Fibroblast of mammary gland (primary cell): Measurements from ENCODE around the gene CLTRN.

Source experiments
- DNase-seq: peaks from one replicate; pipeline ENCODE4 v3.0.0-alpha.2; 2010; ENCODE audit warnings: low read depth
- H3K4me3 ChIP-seq: 2 replicates; pipeline ENCODE4 v1.5.1; 2011; ENCODE audit warnings: low read depth, mild to moderate bottlenecking, low read length, moderate library complexity; ENCODE audit not compliant: control insufficient read depth
- CTCF ChIP-seq: conservative IDR thresholded peaks from 2 replicates; pipeline ENCODE4 v1.5.1; 2011; ENCODE audit warnings: low read depth, low read length, inconsistent platforms; ENCODE audit not compliant: control insufficient read depth, insufficient read depth

The CLTRN gene

GRCh38 chrX:15619053-15619755 is 45.4 kb downstream of the CLTRN start:
- DNase-seq = peak; percentile 35
- TF ChIP-seq CTCF = no peak
- H3K4me3 ChIP-seq = no peak overlapping the region

GRCh38 chrX:15617111-15617510 is 47.5 kb downstream of the CLTRN start:
- H3K4me3 ChIP-seq = no peak overlapping the region
- TF ChIP-seq CTCF = no peak
- peak; percentile 19 for DNase-seq

DNA sequence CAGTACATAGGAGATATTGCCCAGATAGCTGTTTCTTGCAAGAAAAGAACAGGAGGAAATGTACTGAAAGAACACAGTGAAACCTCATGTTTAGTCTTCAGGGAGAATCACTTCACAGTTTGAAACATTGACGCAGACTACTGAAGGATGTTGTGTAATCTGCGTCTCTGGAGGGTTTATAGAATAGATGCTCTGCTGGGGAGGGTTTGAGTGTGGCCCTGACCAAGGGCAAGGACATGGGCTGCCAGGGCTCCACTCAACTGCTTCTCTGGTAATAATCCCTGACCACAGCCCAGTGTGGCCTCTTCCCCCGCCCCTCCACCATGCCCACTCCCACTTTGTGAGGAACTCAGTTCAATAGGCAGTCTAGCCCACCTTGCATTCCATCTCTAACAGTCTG is 48.1 kb downstream of the CLTRN start:
- no peak for TF ChIP-seq CTCF
- peak; percentile 60 for DNase-seq
- H3K4me3 ChIP-seq = no peak overlapping the region

- no peak overlapping the region for H3K4me3 ChIP-seq
- no peak for TF ChIP-seq CTCF
- DNase-seq = no peak
Observed at GRCh38 chrX:15607067-15607466, 57.5 kb downstream of the CLTRN start.

DNA sequence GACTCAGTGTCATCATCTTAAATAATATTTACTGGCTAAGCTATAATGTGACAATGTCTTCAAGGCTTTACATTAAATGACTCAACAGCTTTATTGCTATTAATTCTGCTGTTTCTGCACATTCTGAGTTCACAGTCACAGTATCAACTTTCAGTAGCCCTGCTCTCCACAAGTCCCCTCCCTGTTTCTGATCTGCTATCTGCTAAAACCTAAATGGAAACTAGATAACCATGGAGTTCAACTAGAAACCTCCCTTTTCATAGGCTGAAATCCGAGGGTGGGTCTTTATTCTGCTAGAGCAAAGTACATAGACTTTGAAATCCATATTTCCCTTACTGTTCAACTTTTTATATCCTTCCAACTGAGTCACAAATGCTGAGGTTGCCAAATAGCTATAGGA is 58.5 kb downstream of the CLTRN start:
- no peak for TF ChIP-seq CTCF
- H3K4me3 ChIP-seq = no peak overlapping the region
- DNase-seq = no peak

- no peak overlapping the region for H3K4me3 ChIP-seq
- DNase-seq = no peak
- TF ChIP-seq CTCF = no peak
Observed at GRCh38 chrX:15605226-15605625, 59.4 kb downstream of the CLTRN start.

- H3K4me3 ChIP-seq = no peak overlapping the region
- TF ChIP-seq CTCF = no peak
Observed at GRCh38 chrX:15602761-15603160, 61.8 kb downstream of the CLTRN start.

More at GRCh38 chrX:15602761-15603160, 61.8 kb downstream of the CLTRN start:
- DNase-seq = no peak
